Lower lobe of right lung (tissue), 2 donors: ENCODE results near the gene COL9A3. TPM values are rescaled to one million over a fixed set of nuclear protein-coding genes. Genes with fewer than 3 reads are reported as not detected.

Source experiments
- ATAC-seq, 2 donors: fragments of 200-7000 bp; cut with Tn5 transposase; one replicate each; pipeline ENCODE4 v1.9.1; 2020 to 2022; ENCODE audit warnings: mild to moderate bottlenecking in 2 of 2, moderate library complexity in 2 of 2
- DNase-seq: peaks from one replicate; pipeline ENCODE4 v3.0.0-alpha.2; 2020
- H3K27ac ChIP-seq: fragments of 200-600 bp; one replicate; pipeline ENCODE4 v1.8.0; 2022
- H3K27me3 ChIP-seq: fragments of 200-600 bp; one replicate; pipeline ENCODE4 v1.8.0; 2022; ENCODE audit warnings: low read depth
- H3K36me3 ChIP-seq: fragments of 200-600 bp; one replicate; pipeline ENCODE4 v1.8.0; 2022; ENCODE audit warnings: mild to moderate bottlenecking
- H3K4me1 ChIP-seq: fragments of 200-600 bp; one replicate; pipeline ENCODE4 v1.8.0; 2022
- H3K4me3 ChIP-seq: fragments of 200-600 bp; one replicate; pipeline ENCODE4 v1.8.0; 2022; ENCODE audit warnings: mild to moderate bottlenecking
- H3K9me3 ChIP-seq: fragments of 200-600 bp; one replicate; pipeline ENCODE4 v1.8.0; 2022
- CTCF ChIP-seq: fragments of 200-600 bp; IDR thresholded peaks from one replicate; pipeline ENCODE4 v1.8.0; 2022; ENCODE audit warnings: antibody characterized with exemption, mild to moderate bottlenecking
- intact Hi-C: fragments of 100-400 bp; cut with DNase I; formaldehyde crosslinking; loops from one replicate; pipeline ENCODE4 v1.11.0; 2022
- long read RNA-seq: library from polyadenylated mRNA; unstranded; transcript quantifications from one replicate; pipeline ENCODE4 v2.0.0, GENCODE V29; 2021
- total RNA-seq: library from RNA; stranded (reverse); fragmentation: NEBNext Ultra II Directional; extraction: Animal tissue kit (Norgen Biotek cat#: 25700); gene quantifications from one replicate; pipeline ENCODE4 v1.2.1, GENCODE V29; 2021
- donor health status: DM: no; HTN: yes; CAD: no; lungs with severe emphysema.

COL9A3 gene
- total RNA-seq, result 0.89 TPM
- long read RNA-seq, result 0 reads

- H3K4me1 ChIP-seq, result peaks cover 29% of the 10 kb centered on the region
- no peak within 1 kb of the TSS for H3K27ac ChIP-seq
- peaks cover 16% of the 10 kb centered on the region for H3K36me3 ChIP-seq
- TF ChIP-seq CTCF, result no peak
- ATAC-seq (no peak), DNase-seq (no peak)
- peak within 1 kb of the TSS; percentile 29 for H3K4me3 ChIP-seq
- no peaks in the 10 kb centered on the region for H3K9me3 ChIP-seq
- intact Hi-C loops, result no loop called here
- H3K27me3 ChIP-seq, result peaks cover 62% of the 10 kb centered on the region
These were observed at the start of gene COL9A3 for GRCh38 chr20:62816884-62817873. Gene COL9A3, plus strand, starts transcription at chr20:62817050. Its CDS starts 15 bp downstream, at chr20:62817065.

GRCh38 chr20:62768234-62768546, 48.7 kb upstream of the COL9A3 start:
- DNase-seq (peak; percentile 14), ATAC-seq (no peak)
- Histone ChIP-seq H3K27me3 (peaks cover 40% of the 10 kb centered on the region), H3K36me3 (no peaks in the 10 kb centered on the region), H3K27ac (no peak overlapping the region), H3K4me3 (no peak overlapping the region), H3K4me1 (no peaks in the 10 kb centered on the region), H3K9me3 (no peaks in the 10 kb centered on the region)
- intact Hi-C loops, result no loop called here
- no peak for TF ChIP-seq CTCF

- Histone ChIP-seq H3K4me1 (no peaks in the 10 kb centered on the region), H3K27me3 (peaks cover 35% of the 10 kb centered on the region), H3K36me3 (no peaks in the 10 kb centered on the region), H3K9me3 (no peaks in the 10 kb centered on the region), H3K4me3 (no peak overlapping the region), H3K27ac (no peak overlapping the region)
- DNase-seq (peak; percentile 46), ATAC-seq (peak; percentile 33 to 54)
- intact Hi-C loops, result no loop called here
- no peak for TF ChIP-seq CTCF
These were observed 48.1 kb upstream of the COL9A3 start for GRCh38 chr20:62768551-62769287.

GRCh38 chr20:62769346-62770071, 47.3 kb upstream of the COL9A3 start:
- intact Hi-C loops, result no loop called here
- no peak for TF ChIP-seq CTCF
- Histone ChIP-seq H3K9me3 (no peaks in the 10 kb centered on the region), H3K36me3 (no peaks in the 10 kb centered on the region), H3K27me3 (peaks cover 29% of the 10 kb centered on the region), H3K4me3 (no peak overlapping the region), H3K27ac (no peak overlapping the region), H3K4me1 (no peaks in the 10 kb centered on the region)
- ATAC-seq, result no peak
- DNase-seq, result peak; percentile 29
